DLD1 (cell line): ENCODE results near the gene ELP5.

Experiments used
- in situ Hi-C: cut with HindIII; loops from 2 replicates; pipeline ENCODE4 v1.10.0; 2017; ENCODE audit warnings: low sequenced_read_pairs

Gene ELP5

GRCh38 chr17:7251661-7252175, 297 bp upstream of the ELP5 start, which contains the start of gene CTDNEP1:
CTDNEP1 (minus strand) TSS chr17:7251734; CDS start chr17:7251296, 438 bp downstream.
- in situ Hi-C loops: no loop called here

GRCh38 chr17:7253082-7253481, 1.1 kb downstream of the ELP5 start:
- in situ Hi-C loops: no loop called here

- in situ Hi-C loops: no loop called here
These were observed 2.5 kb downstream of the ELP5 start for GRCh38 chr17:7254511-7254910.

- in situ Hi-C loops: no loop called here
These were observed 4.9 kb downstream of the ELP5 start for GRCh38 chr17:7256766-7257456.

GRCh38 chr17:7258731-7259554, 6.9 kb downstream of the ELP5 start:
- in situ Hi-C loops: no loop called here

- in situ Hi-C loops: no loop called here
These were observed 7.5 kb downstream of the ELP5 start for GRCh38 chr17:7259555-7259889.

- in situ Hi-C loops: no loop called here
These were observed 8.1 kb downstream of the ELP5 start for GRCh38 chr17:7260151-7260550.

- in situ Hi-C loops: no loop called here
These were observed 8.8 kb downstream of the ELP5 start for GRCh38 chr17:7260651-7261378.

- in situ Hi-C loops: no loop called here
These were observed 9.6 kb downstream of the ELP5 start for GRCh38 chr17:7261379-7262191.

- in situ Hi-C loops: no loop called here
These were observed 10.3 kb downstream of the ELP5 start, which contains the start of gene CLDN7 for GRCh38 chr17:7262192-7262934. CLDN7 (minus strand) TSS chr17:7262478; CDS start chr17:7262043, 435 bp downstream.

GRCh38 chr17:7262935-7263800, 11.2 kb downstream of the ELP5 start:
- in situ Hi-C loops: no loop called here

GRCh38 chr17:7263801-7264078, 11.7 kb downstream of the ELP5 start:
- in situ Hi-C loops: no loop called here

- in situ Hi-C loops: no loop called here
These were observed 14.8 kb downstream of the ELP5 start for GRCh38 chr17:7266784-7267183.

- in situ Hi-C loops: no loop called here
These were observed 27.4 kb downstream of the ELP5 start for GRCh38 chr17:7279448-7279847.

GRCh38 chr17:7280519-7281073, 28.6 kb downstream of the ELP5 start:
- in situ Hi-C loops: no loop called here

- in situ Hi-C loops: no loop called here
These were observed 29.3 kb downstream of the ELP5 start, which contains the start of gene SLC2A4 for GRCh38 chr17:7281074-7281952. SLC2A4 (plus strand) TSS chr17:7281718; CDS start chr17:7281935, 217 bp downstream.

GRCh38 chr17:7281953-7282751, 30.1 kb downstream of the ELP5 start:
- in situ Hi-C loops: no loop called here
